GM21515 (cell line): ENCODE data around the gene CFTR.
"Not testable (repeated sequence)": the region's sequence is repeated elsewhere in the genome, so short reads cannot be mapped to it uniquely, and the experiment has no call there.

ENCODE experiments used
- ATAC-seq: cut with Tn5 transposase; IDR thresholded peaks from one replicate; pipeline ENCODE4 v1.9.1; 2021; ENCODE audit not compliant: unreplicated experiment

Gene CFTR

DNA sequence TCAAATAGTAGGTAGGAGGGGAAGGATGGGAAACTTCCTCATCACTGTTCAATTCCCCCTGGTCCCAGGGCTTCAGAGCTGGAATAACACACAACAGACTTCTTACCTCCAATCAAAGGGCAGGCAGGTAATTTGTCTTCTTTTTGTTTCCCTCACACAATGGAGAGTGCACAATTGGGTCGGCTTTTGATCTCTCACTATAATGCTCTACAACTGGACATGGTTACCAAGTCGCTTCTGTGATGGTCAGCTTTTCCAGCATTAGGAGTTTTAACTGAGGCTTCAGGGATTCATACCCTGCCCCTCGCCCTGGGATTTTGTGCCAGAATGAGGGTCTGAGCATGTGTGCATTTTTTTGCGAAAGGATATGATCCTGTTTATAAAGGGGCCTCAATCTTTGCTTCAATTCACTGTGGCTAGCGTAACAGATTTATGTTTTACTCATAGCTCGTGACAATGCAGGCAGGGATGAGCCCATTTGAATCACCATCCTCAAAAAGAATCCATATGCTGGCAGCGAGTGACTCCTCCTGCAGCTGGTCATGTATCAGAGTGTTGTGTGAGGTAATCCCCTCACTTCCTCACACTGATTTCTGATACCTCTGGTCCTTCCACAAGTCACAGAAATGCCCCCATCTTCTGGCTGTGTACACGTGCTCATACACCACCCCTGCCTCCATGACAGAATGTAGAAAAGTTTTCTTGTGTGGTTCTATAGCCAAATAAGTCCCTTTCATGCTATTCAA, 203.8 kb downstream of the CFTR start:
- no peak for ATAC-seq

DNA sequence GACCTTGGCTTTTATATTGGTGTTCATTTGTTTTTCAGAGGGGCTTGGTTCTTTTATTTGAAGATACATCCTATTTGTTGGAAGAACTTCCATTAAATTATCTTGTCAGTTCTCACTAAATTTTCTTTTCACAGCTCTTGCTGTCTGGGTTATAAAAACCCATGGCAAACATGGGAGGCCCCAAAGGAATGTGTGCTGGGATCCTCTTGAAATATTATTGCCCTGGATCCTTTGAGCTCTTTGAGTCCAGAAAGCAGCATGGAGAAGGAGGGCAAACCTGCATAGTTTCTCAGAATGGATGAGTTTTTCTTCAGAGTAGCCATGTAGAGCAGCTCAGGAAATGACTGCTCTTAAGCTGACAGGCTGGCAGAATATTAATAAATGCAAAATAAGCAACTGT, 206.0 kb downstream of the CFTR start:
- no peak for ATAC-seq

DNA sequence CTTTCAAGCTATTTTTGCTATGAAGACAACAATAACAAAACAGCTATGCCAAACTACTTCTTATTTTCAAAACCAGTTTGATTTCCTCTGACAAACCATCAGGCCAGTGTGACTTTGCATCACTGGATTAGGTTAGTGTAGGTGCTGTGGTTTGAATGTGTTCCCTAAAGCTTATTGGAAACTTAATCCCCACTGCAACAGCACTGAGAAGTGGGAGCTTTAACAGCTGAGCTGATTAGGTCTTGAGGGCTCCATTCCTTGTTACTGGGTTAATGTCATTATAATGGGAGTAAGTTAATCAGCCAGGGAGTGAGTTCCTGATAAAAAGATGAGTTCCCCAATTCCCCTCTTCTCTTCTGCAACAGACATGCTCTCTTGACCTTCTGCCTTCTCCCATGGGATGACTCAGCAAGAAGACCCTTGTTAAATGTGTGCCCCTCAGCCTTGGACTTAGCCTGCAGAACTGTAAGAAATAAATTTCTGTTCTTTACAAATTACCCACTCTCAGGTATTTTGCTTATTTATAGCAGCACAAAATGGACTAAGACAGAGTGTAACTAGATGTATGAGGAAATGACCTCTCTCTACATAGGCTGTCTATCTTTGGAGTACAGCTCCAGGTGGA, 206.6 kb downstream of the CFTR start:
- no peak for ATAC-seq

DNA sequence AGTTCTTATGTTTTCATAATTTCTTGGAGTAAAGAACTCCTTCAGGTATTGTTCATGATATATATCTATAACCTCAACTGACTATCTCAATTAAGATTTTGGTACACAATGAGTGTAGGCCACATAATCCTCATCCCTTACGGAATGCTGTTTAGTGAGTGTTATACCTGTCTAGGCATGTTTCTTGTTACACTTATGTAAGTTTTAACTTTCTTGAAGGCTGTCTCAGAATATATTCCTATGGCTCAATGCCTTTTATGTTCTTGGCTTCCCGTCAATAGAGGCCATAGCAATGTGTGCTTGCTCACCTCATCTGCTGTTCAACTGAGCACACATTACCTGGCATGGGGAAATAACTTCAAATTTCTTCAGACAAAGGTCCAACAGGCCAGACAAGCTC, 208.3 kb downstream of the CFTR start:
- no peak for ATAC-seq

DNA sequence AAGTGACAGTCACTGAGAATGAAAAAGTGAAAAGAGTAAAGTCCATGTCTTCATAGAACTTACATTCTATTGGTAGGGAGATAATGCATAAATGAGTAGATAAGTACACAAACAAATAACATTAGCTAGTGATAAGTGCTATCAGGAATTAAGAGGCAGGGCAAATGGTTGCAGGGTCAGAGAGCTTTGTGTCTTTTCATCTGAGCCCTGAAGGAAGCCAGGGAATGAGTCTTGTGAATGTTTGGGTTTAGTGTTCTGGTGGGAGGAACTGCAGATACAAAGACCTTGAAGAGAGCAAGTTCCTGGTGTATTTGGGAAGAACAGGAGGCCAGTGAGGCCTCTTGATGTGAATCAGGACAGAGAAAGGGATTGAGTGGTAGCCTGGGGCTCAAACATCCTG, 209.6 kb downstream of the CFTR start:
- ATAC-seq, result no peak

DNA sequence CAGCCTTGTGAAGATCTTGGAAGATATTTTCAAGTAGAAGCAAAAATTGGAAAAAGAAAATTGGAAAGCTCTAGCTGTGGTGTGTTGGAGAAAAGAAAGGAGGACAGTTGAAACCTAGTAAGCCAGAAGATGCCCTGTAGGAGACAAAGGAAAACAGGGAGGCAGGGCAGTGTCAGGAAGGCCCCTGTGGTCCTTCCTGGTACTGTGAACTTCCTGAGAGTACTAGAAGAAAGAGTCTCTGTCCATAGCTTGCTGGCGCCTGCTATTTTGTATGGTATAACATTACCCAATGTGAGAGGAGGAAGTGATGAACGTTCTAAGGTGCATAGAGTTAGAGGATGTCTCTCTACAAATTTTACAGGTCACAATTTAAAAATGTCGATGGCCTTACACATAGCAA, 210.3 kb downstream of the CFTR start:
- ATAC-seq, result no peak

DNA sequence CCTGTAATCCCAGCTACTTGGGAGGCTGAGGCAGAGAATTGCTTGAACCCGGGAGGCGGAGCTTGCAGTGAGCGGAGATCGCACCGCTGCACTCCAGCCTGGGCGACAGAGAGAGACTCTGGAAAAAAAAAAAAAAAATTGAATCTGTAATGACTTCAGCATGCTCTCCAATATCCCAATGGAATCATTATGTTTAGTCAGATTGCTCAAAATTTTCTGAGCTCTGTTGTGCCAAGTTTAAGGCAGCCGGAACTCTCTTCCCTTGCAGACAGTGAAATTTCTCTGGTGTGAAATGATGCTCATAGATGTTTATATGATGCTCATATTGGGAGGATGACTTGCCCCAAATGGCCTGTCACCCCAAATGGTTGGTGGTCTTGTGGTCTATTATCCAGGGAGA, 212.5 kb downstream of the CFTR start:
- no peak for ATAC-seq

DNA sequence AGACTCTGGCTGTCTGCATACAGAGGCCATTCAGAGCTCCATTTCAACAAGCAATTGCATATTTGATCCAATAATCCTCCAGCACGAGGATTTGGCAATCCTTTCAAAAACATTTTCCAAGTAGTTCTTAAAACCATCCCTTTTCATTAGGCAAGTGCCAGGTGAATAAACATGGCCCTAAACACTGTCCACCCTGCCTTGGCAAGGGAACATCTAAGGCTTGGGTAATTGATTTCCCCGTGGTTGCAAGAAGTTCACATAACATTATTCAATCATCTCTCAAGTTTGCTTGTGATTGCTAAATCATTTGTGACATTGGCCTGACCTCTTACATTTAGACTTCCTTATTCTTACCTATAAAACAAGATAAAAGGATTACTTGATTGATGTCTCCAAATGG, 218.2 kb downstream of the CFTR start:
- no peak for ATAC-seq

DNA sequence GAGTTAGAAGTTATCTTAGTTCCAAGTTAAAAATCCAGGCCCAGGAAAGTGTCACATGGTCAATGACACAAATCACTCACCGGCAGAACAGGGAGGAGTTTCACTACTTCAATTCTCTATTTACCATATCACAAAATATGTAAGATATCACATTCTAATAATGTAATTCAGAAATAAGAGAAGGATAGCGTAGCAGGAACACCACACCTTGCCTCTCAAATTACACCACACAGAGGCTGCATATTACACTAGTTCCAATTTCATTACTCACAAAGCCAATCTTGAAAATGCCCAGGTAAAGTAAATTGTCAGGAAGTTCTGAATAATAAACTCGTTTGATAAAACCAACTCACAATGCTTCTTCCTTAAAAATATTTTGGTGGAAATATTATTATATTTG, 224.2 kb downstream of the CFTR start:
- ATAC-seq, result no peak

DNA sequence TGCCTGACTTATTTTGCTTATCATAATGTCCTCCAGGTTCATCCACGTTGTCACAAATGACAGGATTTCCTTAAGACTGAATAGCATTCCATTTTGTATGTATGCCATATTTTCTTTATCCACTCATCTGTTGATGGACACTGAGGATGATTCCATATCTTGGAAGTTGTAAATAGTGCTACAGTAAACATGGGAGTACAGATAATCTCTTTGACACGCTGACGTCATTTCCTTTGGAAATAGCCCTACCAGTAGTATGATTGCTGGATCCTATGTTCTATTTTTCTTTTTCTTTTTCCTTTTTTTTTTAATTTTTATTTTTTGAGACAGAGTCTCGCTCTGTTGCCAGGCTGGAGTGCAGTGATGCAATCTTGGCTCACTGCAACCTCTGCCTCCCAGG, 225.8 kb downstream of the CFTR start:
- ATAC-seq, result no peak

DNA sequence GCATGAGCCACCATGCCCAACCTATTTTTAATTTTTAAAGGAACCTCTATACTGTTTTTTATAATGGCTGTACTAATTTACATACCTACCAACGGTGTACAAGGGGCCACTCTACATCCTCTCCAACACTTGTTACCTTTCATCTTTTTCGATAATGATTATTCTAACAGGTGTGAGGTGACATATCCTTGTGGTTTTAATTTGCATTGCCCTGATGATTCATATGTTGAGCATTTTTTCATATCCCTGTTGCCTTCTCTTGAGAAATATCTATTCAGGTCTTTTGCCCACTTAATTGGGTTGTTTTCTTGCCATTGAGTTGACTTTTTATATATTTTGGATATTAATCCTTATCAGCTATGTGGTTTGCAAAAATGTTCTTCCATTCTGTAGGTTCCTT, 226.4 kb downstream of the CFTR start:
- ATAC-seq, result no peak

DNA sequence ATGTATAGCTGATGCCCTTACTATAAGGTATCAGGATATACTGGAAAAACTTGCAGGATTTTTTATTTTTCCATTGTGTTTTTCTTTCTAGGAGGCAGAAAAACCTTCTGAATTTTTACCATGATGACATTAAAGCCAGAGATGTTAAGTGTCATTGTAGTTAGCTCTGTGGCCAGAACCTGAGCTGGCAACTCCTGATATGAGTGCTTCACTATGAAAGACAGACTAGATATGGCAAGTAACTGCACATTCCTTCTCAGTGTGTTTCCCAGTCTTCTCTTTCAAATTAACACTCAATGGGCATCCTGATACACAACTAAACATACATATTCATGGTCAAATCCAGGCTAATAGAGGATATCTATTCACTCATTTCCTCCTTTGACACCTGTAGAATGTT, 227.3 kb downstream of the CFTR start:
- ATAC-seq, result no peak

DNA sequence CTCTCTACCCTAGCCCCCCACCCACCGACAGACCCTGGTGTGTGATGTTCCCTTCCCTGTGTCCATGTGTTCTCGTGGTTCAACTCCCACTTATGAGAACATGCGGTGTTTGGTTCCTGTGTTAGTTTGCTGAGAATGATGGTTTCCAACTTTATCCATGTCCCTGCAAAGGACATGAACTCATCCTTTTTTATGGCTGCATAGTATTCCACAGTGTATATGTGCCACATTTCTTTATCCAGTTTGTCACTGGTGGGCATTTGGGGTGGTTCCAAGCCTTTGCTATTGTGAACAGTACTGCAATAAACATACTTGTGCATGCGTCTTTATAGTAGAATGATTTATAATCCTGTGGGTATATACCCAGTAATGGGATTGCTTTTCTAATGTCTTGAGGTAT, 228.3 kb downstream of the CFTR start:
- ATAC-seq, result not testable (repeated sequence)

DNA sequence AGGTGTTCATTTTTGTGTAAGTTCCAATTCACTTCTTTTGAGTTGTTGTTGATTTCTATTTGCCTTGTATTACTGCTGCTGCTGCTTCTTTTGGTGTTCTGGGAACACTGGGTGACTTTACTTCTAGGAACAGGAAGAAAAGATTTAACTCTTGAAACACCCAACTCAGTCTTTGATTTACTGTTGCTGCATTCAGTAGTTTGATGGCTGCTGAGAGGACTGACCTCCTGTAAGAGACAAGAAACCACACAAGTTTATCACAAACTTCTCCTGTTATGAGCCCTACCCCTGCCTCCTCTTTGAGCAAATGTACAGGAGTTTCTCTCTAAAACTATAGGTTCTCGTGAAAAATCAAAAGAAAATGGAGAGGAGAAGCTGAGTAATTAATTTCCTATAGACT, 231.7 kb downstream of the CFTR start:
- ATAC-seq, result no peak

DNA sequence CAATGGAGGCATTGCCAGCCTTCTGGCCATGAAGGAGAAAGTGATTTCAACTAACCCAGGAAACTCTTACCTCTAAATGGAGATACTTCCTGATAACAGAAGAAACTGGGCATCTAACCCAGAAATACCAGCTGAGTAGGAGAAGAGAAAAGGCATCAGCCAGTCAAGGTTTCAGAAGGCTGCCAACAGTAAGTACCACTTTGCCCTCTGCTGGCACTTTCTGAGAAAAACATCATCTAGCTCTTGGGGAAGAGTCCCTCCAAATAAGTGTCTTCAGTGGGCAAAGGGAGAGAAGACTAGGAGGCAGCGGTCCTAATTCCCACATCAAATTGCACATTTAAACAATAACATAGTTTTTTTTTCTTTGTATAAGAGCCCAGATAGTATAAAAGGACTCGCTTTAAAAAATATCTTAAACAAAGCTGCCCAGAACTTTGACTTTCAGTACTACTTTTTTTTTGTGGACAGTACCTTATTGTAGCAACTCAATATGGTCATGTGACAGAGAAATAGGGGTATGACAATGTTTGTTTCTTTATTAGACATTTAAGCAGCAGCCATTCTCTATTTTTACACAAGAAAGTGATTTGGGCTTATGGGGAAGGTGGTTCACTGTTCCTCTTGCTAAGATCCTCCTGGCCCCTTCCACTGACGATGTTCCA, 236.1 kb downstream of the CFTR start:
- ATAC-seq, result no peak

DNA sequence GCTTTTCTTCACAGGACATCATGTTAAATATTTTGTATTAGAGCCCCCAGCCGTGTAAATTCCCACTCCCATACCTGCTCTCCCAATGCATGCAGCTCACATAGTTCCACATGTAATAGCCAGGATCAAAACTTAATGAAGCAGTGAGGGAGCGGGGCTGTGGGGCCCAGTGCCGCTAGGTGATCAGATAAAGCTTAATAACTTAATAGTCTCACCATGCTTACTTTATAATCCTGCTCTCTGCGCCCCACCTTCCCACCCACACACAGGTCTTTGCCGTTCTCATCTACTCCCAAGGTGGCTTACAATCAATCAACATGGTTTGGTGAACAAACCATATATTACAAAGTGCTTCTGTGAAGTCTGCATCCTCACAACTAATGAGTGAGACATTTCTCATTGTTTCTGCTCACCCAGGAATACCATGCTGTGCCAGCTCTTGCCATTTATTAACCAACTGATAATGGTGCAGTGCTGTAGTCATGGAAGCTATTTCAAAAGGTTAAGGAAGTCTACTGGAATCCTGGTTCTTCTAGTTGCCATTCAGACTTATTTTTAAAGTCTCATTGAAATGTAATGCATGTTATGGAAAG, 237.0 kb downstream of the CFTR start:
- no peak for ATAC-seq

DNA sequence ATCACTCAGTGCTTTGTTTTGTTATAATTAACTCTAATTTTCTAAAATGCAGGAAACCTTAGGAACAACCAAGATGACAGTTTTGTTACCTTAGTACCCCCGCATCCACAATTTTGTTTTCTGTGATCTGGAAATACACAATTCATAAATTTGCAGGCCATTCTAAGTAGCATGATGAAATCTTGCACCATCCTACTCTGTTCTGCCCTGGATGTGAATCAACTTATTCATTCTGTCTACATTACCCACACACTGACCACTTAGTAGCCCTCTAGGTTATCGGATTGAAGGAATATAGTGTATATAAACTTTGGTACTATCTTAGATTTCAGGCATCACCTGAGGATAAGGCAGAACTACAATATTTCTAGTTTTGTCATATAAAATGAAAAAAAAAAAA, 237.5 kb downstream of the CFTR start:
- ATAC-seq, result no peak
